Dermis blood vessel endothelial cell (primary cell): Measurements from ENCODE around the gene DCTD. TPM values are rescaled to one million over a fixed set of nuclear protein-coding genes. Genes with fewer than 3 reads are reported as not detected.

ENCODE experiments used
- DNase-seq: peaks from one replicate; pipeline ENCODE4 v3.0.0; 2010
- total RNA-seq: library from RNA; depleted of rRNA; stranded (reverse); fragments of >200 nt; gene quantifications from 2 replicates; pipeline ENCODE4 v1.2.3, GENCODE V29; 2014

The DCTD gene
- total RNA-seq, 1 donor from 2014 or later, result 77.3 TPM

DNA sequence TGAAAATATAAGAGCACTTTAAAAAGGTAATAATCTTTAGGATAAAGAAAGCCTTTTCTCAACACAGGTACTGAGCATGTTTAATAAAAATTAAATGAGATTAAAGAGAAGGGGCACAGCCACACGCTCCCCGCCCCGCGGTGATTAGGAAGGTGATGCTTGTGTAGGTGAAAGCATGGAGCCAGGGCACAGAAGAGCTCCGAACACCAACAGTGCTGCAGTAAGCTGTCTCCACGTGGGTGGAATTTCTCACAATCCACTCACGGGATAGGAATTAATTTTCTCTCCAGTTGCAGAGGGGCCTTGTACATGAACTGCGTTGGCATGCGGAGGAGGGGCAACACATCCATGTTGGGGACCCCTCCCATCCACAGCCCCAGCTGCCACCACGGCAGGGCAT, 27.0 kb downstream of the DCTD start:
- no peak for DNase-seq

GRCh38 chr4:182888891-182889290, 28.3 kb downstream of the DCTD start:
- no peak for DNase-seq

DNA sequence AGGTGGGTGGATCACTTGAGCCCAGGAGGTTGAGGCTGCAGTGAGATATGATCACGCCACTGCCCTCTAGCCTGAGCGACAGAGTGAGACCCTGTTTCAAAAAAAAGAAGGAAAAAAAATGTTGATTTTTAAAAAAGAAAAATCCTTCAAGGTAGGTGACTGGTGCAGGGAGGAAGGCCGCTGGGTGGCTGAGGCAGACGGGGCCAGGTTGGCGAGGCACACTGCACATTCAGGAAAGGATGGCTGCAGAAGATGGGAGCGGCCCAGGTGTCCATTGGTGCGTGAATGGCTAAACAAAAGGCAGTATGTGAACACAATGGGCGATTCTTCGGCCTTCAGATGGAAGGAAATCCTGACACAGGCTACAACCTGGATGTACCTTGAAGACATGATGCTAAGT, 30.4 kb downstream of the DCTD start:
- DNase-seq, result no peak

DNA sequence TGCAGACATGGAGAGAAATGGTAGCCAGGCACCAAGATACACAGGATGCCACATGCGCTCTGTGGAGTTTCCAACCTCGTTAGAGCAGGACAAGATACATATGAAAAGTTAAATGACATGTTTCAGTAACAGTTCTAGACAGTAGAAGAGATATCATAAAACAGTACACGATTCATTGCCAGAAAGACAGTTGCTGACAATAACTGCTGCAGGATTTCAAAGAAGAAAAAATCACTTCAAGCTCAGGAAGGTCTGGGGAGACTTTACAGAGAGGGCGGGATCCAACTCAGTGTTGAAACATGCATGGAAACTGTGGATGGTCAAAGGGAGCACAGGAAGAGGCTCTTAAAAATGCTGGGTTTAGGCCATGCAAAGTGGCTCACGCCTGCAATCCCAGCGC, 31.0 kb downstream of the DCTD start:
- no peak for DNase-seq

DNA sequence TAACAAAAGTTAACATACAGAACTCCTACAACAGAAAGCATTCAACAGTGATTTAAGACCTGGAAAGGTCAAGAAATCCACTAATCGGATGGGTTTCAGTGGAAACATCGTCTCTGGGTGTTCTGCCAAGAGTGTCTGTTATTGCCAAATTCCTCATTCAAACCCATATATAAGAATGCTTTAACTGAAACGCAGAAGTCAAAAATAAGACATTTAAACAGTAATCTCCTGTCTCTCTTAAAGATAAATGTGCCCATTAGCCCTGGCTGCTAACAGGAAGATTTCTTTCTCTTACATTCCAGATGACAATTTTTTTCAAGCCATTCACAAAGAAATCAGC, 31.5 kb downstream of the DCTD start:
- DNase-seq, result no peak

GRCh38 chr4:182885022-182885737, 32.0 kb downstream of the DCTD start:
- no peak for DNase-seq

DNA sequence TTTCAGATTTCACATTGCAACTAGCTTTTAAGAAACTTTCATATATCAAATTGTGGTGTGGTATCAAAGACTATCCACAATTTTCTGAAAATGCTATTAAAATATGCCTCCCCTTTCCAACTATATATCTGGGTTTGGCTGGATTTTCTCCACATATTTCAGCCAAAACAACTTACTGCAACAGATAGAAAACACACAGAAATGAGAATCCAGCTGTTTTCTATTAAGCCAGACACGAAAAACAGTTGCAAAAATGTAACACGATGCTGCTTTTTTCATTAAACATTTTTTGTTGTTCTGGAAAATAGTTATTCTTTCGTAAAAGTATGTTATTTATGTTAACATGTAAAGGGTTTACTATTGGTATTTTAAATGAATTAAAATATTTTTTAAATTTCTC, 33.1 kb downstream of the DCTD start:
- DNase-seq, result no peak

GRCh38 chr4:182883351-182883750, 33.8 kb downstream of the DCTD start:
- no peak for DNase-seq

DNA sequence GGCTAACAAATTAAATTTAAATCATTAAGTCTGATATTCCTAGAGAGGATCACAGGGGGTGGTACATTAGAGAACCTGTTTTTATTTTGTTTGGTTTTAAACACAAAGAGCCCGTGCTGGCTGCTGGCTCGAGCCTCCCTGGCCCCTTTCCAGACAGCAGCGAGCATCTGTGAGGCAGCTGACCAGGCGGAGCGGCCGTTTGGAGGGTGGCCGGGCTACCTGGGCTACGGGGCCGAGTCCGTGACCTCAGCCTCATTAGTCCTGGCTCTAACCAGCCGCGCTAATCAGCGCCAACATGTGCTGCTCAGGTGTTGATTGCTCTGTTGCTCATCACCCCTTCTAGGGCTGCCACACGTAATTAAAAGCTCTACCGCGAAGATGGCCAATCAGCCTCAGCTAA, 35.3 kb downstream of the DCTD start:
- DNase-seq, result no peak

- DNase-seq, result peak; percentile 14
Measured at GRCh38 chr4:182880387-182881356, 36.5 kb downstream of the DCTD start.

- DNase-seq, result no peak
Measured at GRCh38 chr4:182879913-182880312, 37.3 kb downstream of the DCTD start.

DNA sequence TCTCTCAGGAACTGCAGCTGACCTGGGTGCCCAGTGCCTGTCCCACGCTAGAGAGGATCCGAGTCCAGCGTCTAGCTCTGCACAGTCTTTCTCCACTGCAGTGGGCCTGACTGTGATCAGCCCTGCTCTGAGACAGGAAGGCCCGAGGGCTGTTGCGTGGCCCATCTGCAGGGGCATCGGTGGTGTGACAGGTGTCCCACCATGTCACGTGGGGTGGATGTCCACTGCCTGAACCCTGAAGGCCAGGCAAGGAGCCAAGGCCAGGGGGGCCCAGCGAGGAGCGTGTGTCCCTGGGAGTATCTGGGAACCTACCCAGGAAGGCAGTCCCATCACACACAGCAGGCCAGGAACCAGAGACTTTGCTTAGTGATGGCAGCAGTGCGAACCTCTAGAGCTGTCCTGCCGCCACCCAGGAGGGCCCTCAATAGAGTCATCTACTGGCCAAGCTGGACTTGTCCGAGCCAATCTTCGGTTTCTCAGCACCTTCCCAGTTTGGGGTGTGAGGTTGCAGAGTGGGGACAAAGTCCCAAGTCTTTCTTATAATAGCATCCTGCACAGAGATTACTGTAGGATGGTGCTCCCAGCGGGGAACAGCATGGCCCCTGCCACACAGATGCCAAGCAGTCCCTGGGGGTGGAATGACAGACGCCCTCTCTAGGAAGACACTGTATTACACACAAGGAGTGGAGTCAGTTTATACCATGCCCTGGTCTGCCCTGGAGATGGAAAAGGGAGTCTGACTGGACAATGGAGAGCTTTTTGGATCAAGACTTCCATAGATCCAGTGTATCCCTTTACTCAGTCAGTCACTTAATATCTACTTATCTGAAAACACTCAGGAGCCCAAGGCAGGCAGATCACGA, 38.3 kb downstream of the DCTD start:
- no peak for DNase-seq

GRCh38 chr4:182877326-182877883, 39.8 kb downstream of the DCTD start:
- DNase-seq, result no peak

DNA sequence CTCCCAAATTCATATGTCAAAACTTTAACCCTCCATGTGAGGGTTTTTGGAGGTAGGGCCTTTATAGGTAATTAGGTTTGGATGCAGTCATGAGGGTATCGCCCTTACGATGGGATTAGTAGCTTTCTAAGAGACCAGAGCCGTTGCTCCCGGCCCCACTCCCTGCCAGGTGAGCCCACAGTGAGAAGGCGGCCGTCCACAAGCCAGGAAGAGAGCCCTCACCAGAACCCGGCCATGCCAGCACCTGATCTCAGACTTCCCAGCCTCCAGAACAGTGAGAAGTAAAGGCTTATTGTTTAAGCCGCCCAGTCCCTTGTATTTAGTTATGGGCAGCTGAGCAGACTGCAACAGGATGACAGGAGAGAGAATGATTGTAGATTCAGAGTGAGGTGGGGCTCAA, 40.8 kb downstream of the DCTD start:
- DNase-seq, result no peak

DNA sequence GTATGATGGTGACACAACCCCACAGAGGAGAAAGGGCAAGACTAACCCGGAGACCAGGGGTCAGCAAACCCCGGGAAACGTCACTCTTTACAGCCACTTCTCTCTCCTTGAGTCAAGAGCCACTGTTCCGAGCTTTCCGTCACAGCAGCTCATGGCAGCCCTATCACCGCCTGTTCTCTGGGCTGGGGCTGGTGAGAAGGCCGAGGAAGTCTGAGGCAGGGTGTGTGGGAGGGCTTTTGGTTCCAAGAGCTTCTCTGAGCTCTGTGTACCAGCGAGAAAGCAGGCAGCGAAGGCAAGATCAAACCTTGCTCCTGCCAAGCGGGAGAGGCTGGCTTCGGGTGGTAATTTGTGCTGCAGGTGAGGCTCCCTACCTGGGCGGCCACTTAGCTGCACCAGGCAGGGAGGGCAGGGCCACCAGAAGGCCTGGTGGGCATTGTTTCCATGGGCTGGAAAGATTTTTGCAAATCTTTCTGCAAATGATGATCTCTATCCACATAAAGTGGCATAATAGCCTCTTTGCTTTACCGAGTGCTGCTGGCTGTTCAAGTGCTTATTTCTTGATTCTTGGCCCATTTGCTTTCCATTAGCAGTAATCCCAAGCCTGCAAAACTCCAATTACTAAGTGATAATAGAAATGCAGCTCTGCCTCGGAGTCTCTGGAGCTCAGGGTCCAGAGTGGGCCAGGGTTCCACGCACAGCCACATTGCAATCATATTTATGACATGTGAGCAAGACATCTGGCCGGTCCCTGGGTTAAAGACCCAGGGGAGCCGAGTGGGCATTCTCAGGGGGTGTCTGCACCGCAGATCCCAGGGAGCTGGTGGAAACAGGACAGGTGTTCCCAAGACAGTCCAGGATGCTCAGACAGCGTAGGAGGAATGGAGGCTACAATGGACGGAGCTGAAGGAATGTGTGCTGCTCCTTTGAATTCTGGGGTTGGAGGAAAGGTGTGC, 41.5 kb downstream of the DCTD start:
- no peak for DNase-seq

GRCh38 chr4:182874797-182875345, 42.3 kb downstream of the DCTD start:
- DNase-seq, result no peak

DNA sequence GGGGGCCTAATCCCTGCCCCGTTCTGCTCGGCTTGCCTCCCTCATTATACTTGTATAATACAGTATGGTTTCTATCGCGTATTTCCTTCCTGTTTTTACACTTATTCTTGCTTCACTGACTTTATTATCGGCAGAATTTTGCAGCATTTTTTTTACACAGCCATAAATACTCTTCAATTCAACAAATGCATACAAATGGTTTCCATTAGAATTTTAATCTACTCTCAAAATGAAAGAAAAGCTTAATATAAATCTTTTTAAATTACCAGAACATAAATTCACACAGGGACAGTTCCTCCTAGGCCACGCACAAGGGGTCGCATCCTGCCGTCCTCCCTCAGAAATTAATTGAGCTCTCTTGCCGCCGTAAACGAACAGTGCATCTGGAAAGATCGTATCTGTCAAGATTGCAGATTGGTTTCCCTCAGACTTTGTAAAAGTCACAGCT, 42.9 kb downstream of the DCTD start:
- no peak for DNase-seq

- DNase-seq, result no peak
Measured at GRCh38 chr4:182873726-182874125, 43.5 kb downstream of the DCTD start.

DNA sequence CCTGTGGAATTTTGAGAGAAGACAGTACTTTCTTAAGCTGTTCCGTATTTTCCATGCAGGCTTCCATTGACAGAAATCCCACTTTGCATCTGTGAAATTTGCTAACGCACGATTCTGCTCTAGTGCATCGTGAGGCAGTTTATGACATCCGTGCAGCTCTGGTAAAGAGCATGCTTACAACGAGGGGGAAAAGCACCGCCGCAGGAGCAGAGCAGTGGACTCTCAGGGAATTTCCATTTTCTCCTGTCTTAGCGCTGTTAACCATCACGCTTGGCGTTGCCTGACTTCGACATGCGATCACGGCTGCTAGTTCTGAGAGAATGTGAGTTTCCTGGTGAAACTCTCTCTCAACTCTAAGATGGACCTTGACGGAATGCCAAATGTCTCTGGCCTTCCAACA, 43.9 kb downstream of the DCTD start:
- no peak for DNase-seq

DNA sequence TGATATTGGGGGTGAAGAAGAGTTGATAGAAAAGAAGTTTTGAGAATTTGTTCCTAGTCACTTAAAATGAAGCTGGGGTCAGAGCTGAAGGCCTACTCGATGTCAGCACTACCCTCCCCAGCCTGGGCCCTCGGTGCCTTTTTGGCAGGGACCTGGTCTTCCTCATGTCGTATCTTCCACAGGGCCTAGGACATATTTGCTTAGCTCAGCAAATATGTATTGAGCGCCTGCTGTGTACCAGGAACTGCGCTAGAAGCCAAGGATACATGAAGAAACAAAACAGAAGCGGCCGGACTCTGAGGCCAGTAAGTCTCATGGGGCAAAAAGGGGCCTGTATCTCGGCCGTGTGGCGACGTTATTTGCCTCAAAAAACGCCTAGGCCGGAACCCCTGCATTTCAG, 44.3 kb downstream of the DCTD start:
- no peak for DNase-seq

GRCh38 chr4:182871616-182872015, 45.6 kb downstream of the DCTD start:
- DNase-seq, result no peak
